ENCODE results near the gene ILKAP. TPM values are rescaled to one million over a fixed set of nuclear protein-coding genes. Genes with fewer than 3 reads are reported as not detected.

The ILKAP gene
- polyA plus RNA-seq, 1 donor from 2014 or later = 78.5 TPM

- Histone ChIP-seq H3F3A (ENCODE audit: insufficient read depth, low read length, poor library complexity, severe bottlenecking) (no peaks in the 10 kb centered on the region), H3K4me2 (ENCODE audit: low read length) (no peak overlapping the region), H3K36me3 (ENCODE audit: insufficient read depth, low read length) (no peaks in the 10 kb centered on the region), H4K20me1 (ENCODE audit: insufficient read depth) (no peaks in the 10 kb centered on the region), H3K27me3 (ENCODE audit: insufficient read depth, low read depth, low read length) (peaks cover 17% of the 10 kb centered on the region), H2AFZ (ENCODE audit: low read depth, low read length) (no peak overlapping the region), H3K79me2 (replicated peaks; ENCODE audit: insufficient read depth, low read length) (no peaks in the 10 kb centered on the region), H3K27ac (ENCODE audit: low read length) (no peak overlapping the region), H3K9me2 (ENCODE audit: insufficient read depth, low read length) (no peaks in the 10 kb centered on the region), H3K9me3 (ENCODE audit: low read length) (no peaks in the 10 kb centered on the region), H3K9ac (ENCODE audit: low read length) (no peak overlapping the region), H3K4me3 (ENCODE audit: low read length) (no peak overlapping the region)
- no peak for TF ChIP-seq MXI1 (conservative IDR thresholded peaks at IDR 0.05; ENCODE audit: poor library complexity, severe bottlenecking)
- no peak for TF ChIP-seq EZH2 (IDR thresholded peaks at IDR 0.05; ENCODE audit: borderline replicate concordance, insufficient read depth, low read length, poor library complexity, severe bottlenecking)
- no peak for TF ChIP-seq REST (IDR thresholded peaks at IDR 0.05; ENCODE audit: borderline replicate concordance)
- no peak for TF ChIP-seq TAF1 (IDR thresholded peaks at IDR 0.05; ENCODE audit: low read depth)
- no peak for TF ChIP-seq EP300 (conservative IDR thresholded peaks at IDR 0.05; ENCODE audit: poor library complexity, severe bottlenecking)
- no peak for TF ChIP-seq RAD21 (conservative IDR thresholded peaks at IDR 0.05)
- TF ChIP-seq POLR2AphosphoS5 (IDR thresholded peaks at IDR 0.05) = no peak
- TF ChIP-seq SMC3 (conservative IDR thresholded peaks at IDR 0.05; ENCODE audit: poor library complexity) = no peak
- TF ChIP-seq, protein P1, sequence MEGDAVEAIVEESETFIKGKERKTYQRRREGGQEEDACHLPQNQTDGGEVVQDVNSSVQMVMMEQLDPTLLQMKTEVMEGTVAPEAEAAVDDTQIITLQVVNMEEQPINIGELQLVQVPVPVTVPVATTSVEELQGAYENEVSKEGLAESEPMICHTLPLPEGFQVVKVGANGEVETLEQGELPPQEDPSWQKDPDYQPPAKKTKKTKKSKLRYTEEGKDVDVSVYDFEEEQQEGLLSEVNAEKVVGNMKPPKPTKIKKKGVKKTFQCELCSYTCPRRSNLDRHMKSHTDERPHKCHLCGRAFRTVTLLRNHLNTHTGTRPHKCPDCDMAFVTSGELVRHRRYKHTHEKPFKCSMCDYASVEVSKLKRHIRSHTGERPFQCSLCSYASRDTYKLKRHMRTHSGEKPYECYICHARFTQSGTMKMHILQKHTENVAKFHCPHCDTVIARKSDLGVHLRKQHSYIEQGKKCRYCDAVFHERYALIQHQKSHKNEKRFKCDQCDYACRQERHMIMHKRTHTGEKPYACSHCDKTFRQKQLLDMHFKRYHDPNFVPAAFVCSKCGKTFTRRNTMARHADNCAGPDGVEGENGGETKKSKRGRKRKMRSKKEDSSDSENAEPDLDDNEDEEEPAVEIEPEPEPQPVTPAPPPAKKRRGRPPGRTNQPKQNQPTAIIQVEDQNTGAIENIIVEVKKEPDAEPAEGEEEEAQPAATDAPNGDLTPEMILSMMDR (IDR thresholded peaks at IDR 0.05; ENCODE audit: poor library complexity, severe bottlenecking) = no peak
These were observed 48.3 kb downstream of the ILKAP start for GRCh38 chr2:238155051-238155760.

- Histone ChIP-seq H3K9ac (ENCODE audit: low read length) (no peak overlapping the region), H2AFZ (ENCODE audit: low read depth, low read length) (no peak overlapping the region), H3K4me2 (ENCODE audit: low read length) (no peak overlapping the region), H3K79me2 (replicated peaks; ENCODE audit: insufficient read depth, low read length) (no peaks in the 10 kb centered on the region), H3K36me3 (ENCODE audit: insufficient read depth, low read length) (no peaks in the 10 kb centered on the region), H3K4me3 (ENCODE audit: low read length) (no peak overlapping the region), H3K27ac (ENCODE audit: low read length) (no peak overlapping the region), H3K27me3 (ENCODE audit: insufficient read depth, low read depth, low read length) (peaks cover 10% of the 10 kb centered on the region), H3K9me2 (ENCODE audit: insufficient read depth, low read length) (no peaks in the 10 kb centered on the region), H3K9me3 (ENCODE audit: low read length) (no peaks in the 10 kb centered on the region), H4K20me1 (ENCODE audit: insufficient read depth) (no peaks in the 10 kb centered on the region), H3F3A (ENCODE audit: insufficient read depth, low read length, poor library complexity, severe bottlenecking) (no peaks in the 10 kb centered on the region)
- no peak for TF ChIP-seq RAD21 (conservative IDR thresholded peaks at IDR 0.05)
- no peak for TF ChIP-seq TAF1 (IDR thresholded peaks at IDR 0.05; ENCODE audit: low read depth)
- TF ChIP-seq, protein P1 (IDR thresholded peaks at IDR 0.05; ENCODE audit: poor library complexity, severe bottlenecking) = no peak
- no peak for TF ChIP-seq REST (IDR thresholded peaks at IDR 0.05; ENCODE audit: borderline replicate concordance)
- no peak for TF ChIP-seq EZH2 (IDR thresholded peaks at IDR 0.05; ENCODE audit: borderline replicate concordance, insufficient read depth, low read length, poor library complexity, severe bottlenecking)
- no peak for TF ChIP-seq EP300 (conservative IDR thresholded peaks at IDR 0.05; ENCODE audit: poor library complexity, severe bottlenecking)
- TF ChIP-seq POLR2AphosphoS5 (IDR thresholded peaks at IDR 0.05) = no peak
- TF ChIP-seq SMC3 (conservative IDR thresholded peaks at IDR 0.05; ENCODE audit: poor library complexity) = no peak
- no peak for TF ChIP-seq MXI1 (conservative IDR thresholded peaks at IDR 0.05; ENCODE audit: poor library complexity, severe bottlenecking)
These were observed 48.9 kb downstream of the ILKAP start for GRCh38 chr2:238154570-238154969.
